ENCODE data around the gene COA8. TPM values are rescaled to one million over a fixed set of nuclear protein-coding genes. Genes with fewer than 3 reads are reported as not detected.

Gene COA8
- total and polyA plus RNA-seq, 2 of the 4 experiments (the other 2 are of a cell fraction), result 12.2 to 21.1 TPM

GRCh38 chr14:103547455-103547940 lies 15.3 kb upstream of the COA8 start (continued):
- TF ChIP-seq BHLHE40 (IDR thresholded peaks at IDR 0.05; ENCODE audit: low read depth, low read length) (no peak), USF2 (IDR thresholded peaks at IDR 0.05; ENCODE audit: low read depth, low read length) (no peak), SMC3 (IDR thresholded peaks at IDR 0.05; ENCODE audit: low read depth, low read length) (no peak)

GRCh38 chr14:103547941-103548462 lies 14.8 kb upstream of the COA8 start:
- BruUV-seq (replicated peaks), result no TSS peak
- Histone ChIP-seq H3K14ac (replicated peaks; ENCODE audit: low read depth, low read length) (no peak overlapping the region), H4K20me1 (ENCODE audit: insufficient read depth, low read length) (peaks cover 8% of the 10 kb centered on the region; the same call in 1 of the 2 replicates), H2BK15ac (ENCODE audit: low read depth, low read length) (no peak overlapping the region), H4K8ac (ENCODE audit: low read depth in 2 of 2, low read length in 2 of 2) (no peak overlapping the region), H3K9me1 (ENCODE audit: insufficient read depth, low read length) (peaks cover 8% of the 10 kb centered on the region; the same call in 1 of the 2 replicates), H2BK20ac (ENCODE audit: low read depth, low read length) (no peak overlapping the region), H4K91ac (ENCODE audit: insufficient read depth, low read depth, low read length) (no peak overlapping the region), H3K18ac (ENCODE audit: low read depth, low read length) (no peak overlapping the region), H3K27ac (ENCODE audit: insufficient read depth, low read length) (no peak overlapping the region), H3K9me3 (ENCODE audit: control insufficient read depth, insufficient read depth, low read length) (no peaks in the 10 kb centered on the region), H3K9ac (ENCODE audit: low read depth, low read length) (no peak overlapping the region), H4K5ac (ENCODE audit: low read depth, low read length) (no peak overlapping the region), H3K36me3 (ENCODE audit: control insufficient read depth, insufficient read depth, low read length) (no peaks in the 10 kb centered on the region), H3K4ac (ENCODE audit: low read depth, low read length) (no peak overlapping the region), H2BK120ac (ENCODE audit: low read depth, low read length) (no peak overlapping the region), H3K23ac (ENCODE audit: low read depth, low read length) (no peak overlapping the region), H2AFZ (replicated peaks; ENCODE audit: low read length, poor library complexity) (no peak overlapping the region), H3K4me1 (ENCODE audit: control insufficient read depth, insufficient read depth, low read length) (peaks cover 9% of the 10 kb centered on the region), H2AK5ac (ENCODE audit: low read depth, low read length) (no peak overlapping the region), H3K79me1 (ENCODE audit: low read depth in 1 of 2, low read length in 2 of 2) (peaks cover 0 to 15% of the 10 kb centered on the region in 2 experiments; a peak in 2 of 4 replicates), H3K27me3 (ENCODE audit: control insufficient read depth, insufficient read depth, low read length) (no peaks in the 10 kb centered on the region), H2AK9ac (replicated peaks; ENCODE audit: low read depth, low read length, poor library complexity) (no peak overlapping the region), H3K56ac (ENCODE audit: extremely low read depth, insufficient read depth, low read length) (no peak overlapping the region), H3K4me2 (ENCODE audit: low read depth, low read length) (no peak overlapping the region), H2BK5ac (ENCODE audit: low read depth, low read length, poor library complexity, severe bottlenecking) (no peak overlapping the region), H3K4me3 (ENCODE audit: insufficient read depth, low read depth, low read length) (no peak overlapping the region)
- DNase-seq (no peak), ATAC-seq (ENCODE audit: low read depth) (no peak)
- in situ Hi-C loops (cut with MboI; ENCODE audit: low sequenced_read_pairs), result no loop called here
- TF ChIP-seq NFE2L2 (IDR thresholded peaks at IDR 0.05; ENCODE audit: low read depth, low read length), result no peak
- no peak for TF ChIP-seq MAFK (IDR thresholded peaks at IDR 0.05; ENCODE audit: low read depth, low read length)
- TF ChIP-seq MXI1 (IDR thresholded peaks at IDR 0.05; ENCODE audit: borderline replicate concordance, low read depth, low read length), result no peak
- no peak for TF ChIP-seq CHD1 (IDR thresholded peaks at IDR 0.05; ENCODE audit: low read depth, low read length)
- TF ChIP-seq MAZ (IDR thresholded peaks at IDR 0.05; ENCODE audit: borderline replicate concordance, low read depth, low read length), result no peak
- TF ChIP-seq RCOR1 (IDR thresholded peaks at IDR 0.05; ENCODE audit: insufficient replicate concordance, low read length), result no peak
- no peak for TF ChIP-seq RAD21 (IDR thresholded peaks at IDR 0.05; ENCODE audit: low read length)
- dilution Hi-C loops (cut with HindIII; ENCODE audit: low sequenced_read_pairs, unreplicated experiment), result no loop called here
- intact Hi-C loops (cut with micrococcal nuclease), result no loop called here
- CTCF ChIA-PET, result interaction anchor here (1.1 kb wide), 1 partner anchor 29 kb away, joined by 3 read pairs; no protein-coding TSS in a partner anchor
- 80% methylated on average over 5 of the region's 18 CpGs; no CpG with 5 or more reads in 1 of the 2 experiments for WGBS, 2 experiments (ENCODE audit: extremely low coverage in 2 of 2, insufficient read length in 1 of 2)
- POLR2A ChIA-PET (ENCODE audit: unreplicated experiment), result no interaction called here
